ENCODE measurements around the gene CDC123. TPM values are rescaled to one million over a fixed set of nuclear protein-coding genes. Genes with fewer than 3 reads are reported as not detected.
"Not testable (repeated sequence)": the region's sequence is repeated elsewhere in the genome, so short reads cannot be mapped to it uniquely, and the experiment has no call there.

The CDC123 gene
- total RNA-seq, 4 donors from 2014 or later = 58.1 to 86.7 (median 69.3) TPM

GRCh38 chr10:12228851-12229250 is 32.9 kb downstream of the CDC123 start:
- TF ChIP-seq EP300 (IDR thresholded peaks at IDR 0.05) (no peak), POLR2AphosphoS5 (IDR thresholded peaks at IDR 0.05) (no peak), POLR2A (IDR thresholded peaks at IDR 0.05) (no peak), CTCF (IDR thresholded peaks at IDR 0.05) (no peak)
- H3K27me3 ChIP-seq = no peaks in the 10 kb centered on the region
- no peak overlapping the region for H3K27ac ChIP-seq
- no peak overlapping the region for H3K4me3 ChIP-seq
- WGBS = 98% methylated on average over 11 of the region's 11 CpGs
- peaks cover 55% of the 10 kb centered on the region for H3K36me3 ChIP-seq
- DNase-seq (ENCODE audit: low spot score in 2 of 2) = no peak
- H3K4me1 ChIP-seq = no peaks in the 10 kb centered on the region
- no peaks in the 10 kb centered on the region for H3K9me3 ChIP-seq

DNA sequence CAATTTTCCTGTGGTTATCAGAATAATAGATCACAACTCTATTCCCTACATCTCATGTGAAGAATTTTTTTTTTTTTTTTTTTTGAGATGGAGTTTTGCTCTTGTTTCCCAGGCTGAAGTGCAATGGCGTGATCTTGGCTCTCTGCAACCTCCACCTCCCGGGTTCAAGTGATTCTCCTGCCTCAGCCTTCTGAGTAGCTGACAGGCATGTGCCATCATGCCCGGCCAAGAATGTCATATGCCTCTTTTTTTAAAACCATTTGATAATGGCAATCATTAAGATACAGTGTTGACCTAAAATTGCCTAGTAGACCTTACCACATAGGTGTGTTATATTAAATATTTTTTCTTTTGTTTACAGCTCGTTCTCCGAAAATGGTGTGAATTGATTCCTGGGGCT is 38.7 kb downstream of the CDC123 start:
- not testable (repeated sequence) for DNase-seq (ENCODE audit: low spot score in 2 of 2); H3K27me3 ChIP-seq; H3K4me3 ChIP-seq; H3K27ac ChIP-seq; H3K4me1 ChIP-seq; H3K9me3 ChIP-seq
- H3K36me3 ChIP-seq = peaks cover 47% of the 10 kb centered on the region
- 85% methylated on average over 5 of the region's 5 CpGs for WGBS

GRCh38 chr10:12235116-12235694 is 39.2 kb downstream of the CDC123 start:
- DNase-seq (ENCODE audit: low spot score in 2 of 2) = no peak
- 58% methylated on average over 3 of the region's 3 CpGs for WGBS

GRCh38 chr10:12235796-12236195 is 39.8 kb downstream of the CDC123 start:
- Histone ChIP-seq H3K36me3 (peaks cover 44% of the 10 kb centered on the region), H3K27ac (no peak overlapping the region), H3K9me3 (no peaks in the 10 kb centered on the region), H3K27me3 (no peaks in the 10 kb centered on the region), H3K4me1 (peaks cover 11% of the 10 kb centered on the region), H3K4me3 (no peak overlapping the region)
- DNase-seq (ENCODE audit: low spot score in 2 of 2) = no peak
- WGBS = 53% methylated on average over 4 of the region's 4 CpGs
- TF ChIP-seq POLR2AphosphoS5 (IDR thresholded peaks at IDR 0.05) = no peak
- TF ChIP-seq POLR2A (IDR thresholded peaks at IDR 0.05) = no peak
- TF ChIP-seq CTCF (IDR thresholded peaks at IDR 0.05) = no peak
- TF ChIP-seq EP300 (IDR thresholded peaks at IDR 0.05) = no peak

More at GRCh38 chr10:12235116-12235694, 39.2 kb downstream of the CDC123 start:
- TF ChIP-seq POLR2A (IDR thresholded peaks at IDR 0.05) = no peak
- no peak for TF ChIP-seq POLR2AphosphoS5 (IDR thresholded peaks at IDR 0.05)
- no peak for TF ChIP-seq CTCF (IDR thresholded peaks at IDR 0.05)
- TF ChIP-seq EP300 (IDR thresholded peaks at IDR 0.05) = no peak
- H3K4me1 ChIP-seq = peaks cover 8% of the 10 kb centered on the region
- H3K4me3 ChIP-seq = no peak overlapping the region
- no peaks in the 10 kb centered on the region for H3K9me3 ChIP-seq
- H3K36me3 ChIP-seq = peaks cover 45% of the 10 kb centered on the region
- no peaks in the 10 kb centered on the region for H3K27me3 ChIP-seq
- no peak overlapping the region for H3K27ac ChIP-seq

GRCh38 chr10:12237265-12238220 is 41.6 kb downstream of the CDC123 start:
- H3K4me3 ChIP-seq = no peak overlapping the region
- no peaks in the 10 kb centered on the region for H3K9me3 ChIP-seq
- 86% methylated on average over 13 of the region's 13 CpGs for WGBS
- peaks cover 29% of the 10 kb centered on the region for H3K36me3 ChIP-seq
- no peaks in the 10 kb centered on the region for H3K27me3 ChIP-seq
- no peak for DNase-seq (ENCODE audit: low spot score in 2 of 2)
- H3K27ac ChIP-seq = no peak overlapping the region
- peaks cover 29% of the 10 kb centered on the region for H3K4me1 ChIP-seq
- TF ChIP-seq POLR2AphosphoS5 (IDR thresholded peaks at IDR 0.05) (no peak), POLR2A (IDR thresholded peaks at IDR 0.05) (no peak), EP300 (IDR thresholded peaks at IDR 0.05) (no peak), CTCF (IDR thresholded peaks at IDR 0.05) (no peak)

Data from suprapubic skin (tissue), 4 donors.